ENCODE measurements around the gene ZRANB1.
"Not testable (repeated sequence)": the region's sequence is repeated elsewhere in the genome, so short reads cannot be mapped to it uniquely, and the experiment has no call there.

Gene ZRANB1

DNA sequence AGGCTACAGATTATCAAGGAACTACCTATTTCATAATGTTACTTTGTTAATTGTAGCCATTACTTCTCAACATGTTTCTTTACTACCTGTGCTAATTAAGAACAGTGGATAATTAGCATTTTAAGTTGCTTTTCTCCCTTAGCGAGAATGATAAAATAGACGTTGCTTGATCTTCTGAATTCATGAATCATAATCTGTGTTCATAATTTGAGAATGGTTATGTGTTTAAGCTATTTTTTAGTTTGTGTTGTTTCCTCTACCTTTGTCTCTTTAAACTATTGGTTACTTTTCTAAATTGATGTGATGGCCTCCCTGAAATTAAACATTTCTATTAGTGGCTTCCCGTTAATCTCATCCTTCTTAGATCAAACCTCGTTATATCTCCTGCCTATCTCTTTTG lies at the start of gene ZRANB1:
TSS of gene ZRANB1 (plus strand) at position 301 of the 400 bp plus-strand sequence. CDS start 371 bp downstream, outside the sequence.
- DNase-seq (ENCODE audit: low read depth in 2 of 2): no peak

DNA sequence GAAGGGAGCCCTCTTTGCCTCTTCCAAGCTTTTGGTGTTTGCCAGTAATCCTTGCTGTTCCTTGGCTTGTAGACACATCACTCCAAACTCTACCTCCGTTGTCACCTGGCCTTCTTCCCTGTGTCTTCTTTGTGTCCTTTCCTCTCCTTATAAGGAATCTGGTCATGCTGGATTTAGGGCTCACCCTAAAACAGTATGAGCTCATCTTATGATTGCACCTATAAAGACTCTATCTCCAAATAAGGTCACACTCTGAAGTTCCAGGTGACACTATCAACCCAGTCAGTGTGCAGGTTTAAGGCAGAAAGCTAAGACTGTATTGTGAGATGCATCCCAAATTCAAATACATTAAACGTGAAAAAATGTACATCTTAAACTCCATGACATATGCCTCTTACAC lies 49.0 kb upstream of the ZRANB1 start:
- DNase-seq (ENCODE audit: low read depth in 2 of 2): no peak

DNA sequence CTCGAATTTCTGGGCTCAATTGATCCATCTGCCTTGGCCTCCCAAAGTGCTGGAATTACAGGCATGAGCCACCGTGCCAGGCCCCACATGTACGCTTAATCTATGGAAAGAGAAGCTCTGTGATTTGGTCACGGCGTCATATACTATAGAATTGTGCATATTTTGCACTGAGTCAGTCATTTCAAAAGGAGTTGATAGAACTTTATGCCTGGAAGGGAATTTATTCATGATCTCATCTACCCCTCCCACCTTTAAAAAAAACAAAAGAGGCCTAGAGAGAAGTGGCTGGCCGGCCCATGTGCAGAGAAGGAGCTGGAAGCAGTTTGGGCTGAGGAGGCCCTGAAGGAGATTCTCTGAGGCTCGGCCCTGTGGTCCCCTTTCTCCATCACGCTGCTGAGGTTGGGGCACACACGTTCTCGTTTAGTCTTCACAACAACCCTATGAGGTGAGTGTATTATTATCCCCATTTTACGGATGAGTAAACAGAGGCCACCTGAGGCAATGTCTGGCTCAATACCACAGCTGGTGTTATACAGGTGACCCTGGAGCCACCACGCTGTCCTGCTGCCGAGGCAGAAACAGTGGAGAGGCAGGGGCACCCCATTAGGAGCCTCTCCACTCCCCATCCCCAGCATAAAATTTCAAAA lies 47.2 kb upstream of the ZRANB1 start:
- no peak for DNase-seq (ENCODE audit: low read depth in 2 of 2)

DNA sequence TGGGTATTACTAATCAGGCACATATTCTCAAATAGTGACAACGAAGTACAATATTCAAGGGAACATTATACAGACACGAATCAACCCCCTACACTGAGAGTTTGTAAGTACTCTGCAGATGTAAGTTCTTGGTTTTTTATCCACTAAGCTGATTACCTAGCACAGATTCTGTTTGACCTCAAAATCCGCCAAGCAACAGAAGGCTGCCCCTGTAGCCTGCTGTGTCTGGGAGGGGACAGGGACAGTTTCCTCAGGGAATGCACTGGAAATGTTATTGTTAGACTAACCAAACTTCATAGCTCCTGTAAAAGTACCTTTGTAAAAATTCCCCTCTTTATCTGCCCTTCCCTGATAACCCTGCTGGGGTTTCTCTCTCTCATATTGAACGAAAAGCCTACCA lies 45.2 kb upstream of the ZRANB1 start:
- DNase-seq (ENCODE audit: low read depth in 2 of 2): no peak

DNA sequence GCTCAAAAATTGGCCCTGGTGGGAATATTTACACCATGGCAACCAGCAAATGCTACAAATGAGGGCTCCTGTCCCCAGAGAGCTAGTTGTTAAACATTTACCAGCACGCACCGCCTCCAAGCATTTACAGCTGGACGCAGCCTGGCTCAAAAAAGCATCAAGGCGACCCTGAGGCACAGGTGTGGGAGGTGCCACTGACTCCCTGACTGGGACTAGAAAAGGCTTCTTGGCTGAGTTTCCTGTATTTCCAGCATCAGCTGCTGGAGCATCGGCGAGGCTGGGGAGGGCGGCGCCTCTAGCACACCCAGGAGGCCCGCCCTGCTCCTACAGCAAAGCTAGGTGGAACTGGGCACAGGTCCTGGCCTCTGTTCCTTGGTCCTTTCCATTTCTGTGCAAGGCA lies 43.5 kb upstream of the ZRANB1 start:
- no peak for DNase-seq (ENCODE audit: low read depth in 2 of 2)

DNA sequence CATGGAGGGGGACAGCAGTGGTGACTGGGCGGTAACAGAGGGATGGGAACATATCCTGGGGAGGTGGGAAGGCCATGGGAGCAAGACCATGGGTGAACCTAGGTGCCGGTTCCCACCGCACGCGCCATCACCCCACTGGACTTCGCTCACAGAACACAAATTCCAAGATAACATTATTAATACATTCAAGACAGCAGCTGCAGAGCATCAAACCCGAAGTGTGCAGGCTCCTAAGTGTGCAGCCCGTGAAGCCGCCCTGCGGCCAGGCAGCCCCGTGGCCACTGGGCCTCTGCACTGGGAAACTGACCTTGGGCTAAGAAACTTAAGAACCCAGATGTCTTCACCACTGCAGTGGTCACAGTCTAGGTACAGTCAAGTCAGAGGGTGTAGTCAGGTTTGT lies 42.8 kb upstream of the ZRANB1 start:
- no peak for DNase-seq (ENCODE audit: low read depth in 2 of 2)

DNA sequence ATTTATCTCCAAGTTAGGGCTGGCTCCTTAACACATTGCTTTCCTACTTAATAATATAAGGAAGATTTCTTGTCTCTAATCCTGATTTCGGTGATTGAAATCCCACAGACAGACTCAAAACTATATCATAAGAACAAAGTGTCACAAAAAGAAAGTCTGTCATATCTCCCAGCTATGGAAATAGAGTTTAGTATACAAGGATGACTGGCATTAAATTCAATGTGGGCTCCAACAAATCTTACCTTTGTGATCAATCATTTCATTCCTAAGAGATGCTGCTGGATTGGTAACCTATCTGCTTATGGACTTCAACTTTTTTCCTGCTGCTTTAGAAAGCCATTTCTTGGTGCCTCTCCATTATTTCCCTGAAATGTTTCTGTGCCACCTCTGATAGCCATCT lies 39.5 kb upstream of the ZRANB1 start:
- DNase-seq (ENCODE audit: low read depth in 2 of 2): no peak

DNA sequence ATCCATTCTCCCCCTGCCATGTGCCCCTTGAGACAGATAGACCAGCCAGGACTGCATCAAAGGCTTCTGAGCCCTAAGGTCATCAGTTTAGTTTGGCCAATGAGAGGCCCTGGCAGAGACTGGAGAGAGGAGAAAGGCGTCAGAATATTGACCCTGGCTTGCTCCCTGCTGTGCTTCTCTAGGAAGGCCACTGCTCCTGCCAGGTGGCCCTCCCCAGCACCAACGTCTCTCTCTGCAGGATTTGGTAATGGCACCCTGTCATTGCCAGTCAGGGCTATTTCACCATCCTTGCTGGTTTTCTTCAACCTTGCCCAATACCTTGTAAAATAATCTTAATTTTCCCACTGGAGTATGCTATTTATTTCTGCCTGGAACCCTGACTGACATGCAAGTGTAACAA lies 38.8 kb upstream of the ZRANB1 start:
- DNase-seq (ENCODE audit: low read depth in 2 of 2): no peak

DNA sequence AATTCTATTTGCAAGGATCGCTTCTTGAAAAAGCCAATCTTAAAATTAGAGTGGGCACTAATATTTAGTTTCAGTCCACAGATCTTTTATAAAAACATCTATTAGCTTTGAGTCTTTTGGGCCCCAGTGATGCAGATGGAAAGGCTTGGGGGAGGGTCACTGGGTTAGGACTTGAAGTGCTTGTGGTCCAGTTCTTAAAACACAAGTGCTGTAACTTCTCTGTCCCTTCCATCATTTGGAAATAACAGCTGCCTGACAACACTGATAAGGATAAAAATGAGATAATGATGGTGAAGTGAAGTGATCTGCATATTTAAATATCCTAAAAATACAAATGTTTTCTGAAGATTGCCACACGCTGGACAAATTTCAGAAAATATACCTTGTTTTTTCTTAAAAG lies 37.1 kb upstream of the ZRANB1 start:
- no peak for DNase-seq (ENCODE audit: low read depth in 2 of 2)

DNA sequence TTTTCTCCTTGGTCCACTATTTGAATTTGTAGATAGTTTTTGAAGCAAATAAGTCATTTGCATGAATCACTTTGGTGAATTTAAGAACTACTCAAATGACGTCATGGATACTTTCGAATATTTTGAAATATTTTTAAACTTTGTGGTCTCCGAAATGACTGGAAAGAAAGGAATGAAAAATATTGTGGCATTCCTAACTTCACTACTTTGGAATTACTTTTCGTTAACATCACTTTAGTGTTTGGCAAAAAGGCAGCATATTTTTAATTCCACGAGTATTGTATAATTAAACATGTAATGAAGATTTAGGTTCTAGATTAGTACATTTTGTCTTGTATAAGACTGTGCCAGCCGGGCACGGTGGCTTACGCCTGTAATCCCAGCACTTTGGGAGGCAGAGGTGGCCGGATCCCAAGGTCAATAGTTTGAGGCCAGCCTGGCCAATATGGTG lies 35.3 kb upstream of the ZRANB1 start:
- no peak for DNase-seq (ENCODE audit: low read depth in 2 of 2)

DNA sequence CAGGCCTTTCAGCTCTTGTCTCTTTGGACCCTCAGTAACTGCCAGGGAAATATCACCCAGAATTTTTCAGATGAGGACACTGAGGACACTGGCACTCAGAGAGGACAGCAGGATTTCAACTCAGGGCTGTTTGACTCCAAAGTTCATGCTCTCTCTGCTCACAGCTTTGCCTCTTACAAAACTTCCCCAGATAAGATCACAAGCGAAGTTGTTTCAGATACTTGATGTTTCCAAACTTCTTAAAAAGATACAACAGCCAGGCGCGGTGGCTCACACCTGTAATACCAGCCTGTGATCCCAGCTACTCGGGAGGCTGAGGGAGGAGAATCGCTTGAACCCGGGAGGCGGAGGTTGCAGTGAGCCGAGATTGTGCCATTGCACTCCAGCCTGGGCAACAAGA lies 32.4 kb upstream of the ZRANB1 start:
- no peak for DNase-seq (ENCODE audit: low read depth in 2 of 2)

DNA sequence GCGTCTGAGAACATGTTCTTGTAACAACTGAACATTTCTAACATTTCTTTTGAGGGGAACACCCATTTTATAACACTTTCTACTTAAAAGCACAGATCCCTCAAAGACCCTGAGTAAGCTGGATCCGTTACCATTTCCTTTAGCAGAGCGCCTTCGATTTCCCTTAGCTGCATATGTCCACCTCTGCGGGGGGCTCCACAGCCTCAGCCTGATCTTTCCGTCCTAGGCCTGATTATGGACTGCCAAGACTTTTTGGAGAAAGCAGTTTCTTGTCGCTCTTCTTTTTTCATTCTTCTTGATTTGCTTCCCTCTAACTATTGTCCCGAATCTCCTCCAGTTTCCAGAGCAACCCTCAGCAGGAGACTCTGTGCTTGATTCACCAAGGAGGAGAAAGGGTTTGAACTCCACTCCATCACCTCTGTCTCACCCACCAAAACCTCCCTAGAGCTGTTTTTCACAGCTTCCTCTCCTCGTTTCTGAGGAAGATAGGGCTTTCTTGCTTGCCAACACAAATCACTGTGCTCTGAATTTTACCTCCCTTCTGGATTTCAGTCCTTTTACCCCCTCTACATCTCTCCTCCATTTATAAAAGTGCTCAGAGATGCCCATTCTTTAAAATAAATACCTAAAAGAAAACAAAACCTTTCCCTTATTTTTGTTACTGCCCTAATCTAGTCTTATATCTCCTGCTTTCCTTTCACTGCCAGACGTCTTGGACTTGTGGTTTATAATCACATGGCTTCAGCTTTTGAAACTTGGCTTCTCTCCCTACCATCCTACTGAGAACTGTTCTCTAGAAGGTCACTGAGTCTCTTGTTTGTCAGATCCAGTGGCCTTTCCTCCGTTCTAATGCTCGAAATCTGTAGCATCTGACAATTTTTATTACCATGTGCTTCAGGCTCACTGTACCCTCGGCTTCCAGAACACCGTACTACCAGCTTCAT lies 30.5 kb upstream of the ZRANB1 start:
- DNase-seq (ENCODE audit: low read depth in 2 of 2): no peak

DNA sequence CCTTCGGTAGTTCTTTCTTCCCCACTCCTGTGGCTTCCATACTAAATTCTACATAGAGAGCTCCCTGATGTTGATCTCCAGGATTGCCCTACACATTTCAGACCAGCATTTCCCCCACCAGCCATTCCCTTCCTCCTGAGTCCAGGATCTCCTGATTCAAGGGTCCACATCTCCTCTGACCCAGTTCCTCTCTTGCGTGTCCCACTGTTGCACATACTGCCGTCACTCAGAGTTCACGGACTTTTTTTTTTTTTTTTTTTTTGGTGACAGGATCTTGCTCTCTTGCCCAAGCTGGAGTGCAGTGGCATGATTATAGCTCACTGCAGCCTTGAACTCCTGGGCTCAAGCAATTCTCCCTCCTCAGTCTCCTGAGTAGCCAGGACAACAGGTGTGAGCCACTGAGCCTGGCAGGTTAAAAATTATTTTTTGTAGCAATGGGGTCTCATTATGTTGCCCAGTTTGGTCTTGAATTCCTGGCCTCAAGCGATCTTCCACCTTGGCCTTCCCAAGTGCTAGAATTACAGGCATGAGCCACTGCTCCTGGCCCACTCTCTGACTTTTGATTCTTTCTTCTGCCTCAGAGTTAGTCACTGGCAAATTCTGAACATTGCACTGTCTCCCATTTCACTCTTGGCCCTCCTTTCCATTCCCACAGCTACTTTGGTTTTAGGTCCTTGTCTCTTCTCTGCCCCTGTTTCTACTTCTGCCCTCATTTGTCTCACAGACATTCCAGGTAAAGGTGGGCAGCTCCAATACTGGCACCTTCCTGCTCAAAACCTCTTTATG lies 29.6 kb upstream of the ZRANB1 start:
- no peak for DNase-seq (ENCODE audit: low read depth in 2 of 2)

DNA sequence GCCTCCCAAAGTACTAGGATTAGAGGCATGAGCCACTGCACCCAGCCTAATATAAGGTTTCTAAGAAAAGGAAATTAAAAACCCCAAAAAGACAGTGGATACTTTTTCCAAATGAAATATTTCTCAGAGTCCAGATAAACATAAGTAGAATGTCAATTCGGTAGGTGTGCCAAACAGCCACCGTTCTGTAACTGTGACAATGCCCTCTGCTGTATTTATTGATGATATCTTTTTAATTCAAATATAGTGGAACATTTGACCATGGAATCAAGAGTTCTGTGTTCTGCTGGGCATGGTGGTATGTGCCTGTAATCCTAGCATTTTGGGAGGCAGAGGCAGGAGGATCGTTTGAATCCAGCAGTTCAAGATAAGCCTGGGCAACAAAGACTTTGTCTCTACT lies 28.8 kb upstream of the ZRANB1 start:
- no peak for DNase-seq (ENCODE audit: low read depth in 2 of 2)

DNA sequence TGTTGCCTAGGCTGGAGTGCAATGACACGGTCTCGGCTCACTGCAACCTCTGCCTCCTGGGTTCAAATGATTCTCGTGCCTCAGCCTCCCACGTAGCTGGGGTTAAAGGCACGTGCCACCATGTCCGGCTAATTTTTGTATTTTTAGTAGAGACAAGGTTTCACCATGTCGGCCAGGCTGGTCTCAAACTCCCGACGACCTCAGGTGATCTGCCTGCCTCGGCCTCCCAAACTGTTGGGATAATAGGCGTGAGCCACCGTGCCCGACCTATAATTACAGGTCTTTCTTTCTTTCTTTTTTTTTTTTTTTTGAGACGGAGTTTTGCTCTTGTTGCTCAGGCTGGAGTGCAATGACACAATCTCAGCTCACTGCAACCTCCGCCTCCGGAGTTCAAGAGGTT lies 27.5 kb upstream of the ZRANB1 start:
- not testable (repeated sequence) for DNase-seq (ENCODE audit: low read depth in 2 of 2)

DNA sequence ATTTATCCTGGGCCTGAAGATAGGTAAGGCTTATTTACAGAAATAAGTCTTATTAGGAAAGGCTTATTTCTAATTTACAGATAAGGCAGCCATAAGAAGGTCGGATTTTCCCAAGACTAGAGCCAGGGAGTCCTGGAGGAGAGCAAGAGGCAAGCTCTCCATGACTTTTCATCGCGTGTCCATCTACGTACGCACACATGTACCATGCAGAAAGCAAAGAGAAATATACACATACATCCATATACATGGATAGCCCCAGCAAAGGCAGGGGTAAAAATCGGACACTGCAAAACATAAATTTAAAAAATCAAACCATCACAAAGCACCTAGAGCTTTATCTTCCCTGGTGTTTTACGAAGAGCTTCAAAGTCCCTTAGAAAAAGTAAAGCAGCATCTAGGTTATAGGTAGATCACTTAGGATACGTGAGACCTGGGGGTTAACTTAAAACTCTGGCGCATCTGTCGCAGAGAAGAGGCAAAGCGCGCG lies 25.8 kb upstream of the ZRANB1 start:
- no peak for DNase-seq (ENCODE audit: low read depth in 2 of 2)

DNA sequence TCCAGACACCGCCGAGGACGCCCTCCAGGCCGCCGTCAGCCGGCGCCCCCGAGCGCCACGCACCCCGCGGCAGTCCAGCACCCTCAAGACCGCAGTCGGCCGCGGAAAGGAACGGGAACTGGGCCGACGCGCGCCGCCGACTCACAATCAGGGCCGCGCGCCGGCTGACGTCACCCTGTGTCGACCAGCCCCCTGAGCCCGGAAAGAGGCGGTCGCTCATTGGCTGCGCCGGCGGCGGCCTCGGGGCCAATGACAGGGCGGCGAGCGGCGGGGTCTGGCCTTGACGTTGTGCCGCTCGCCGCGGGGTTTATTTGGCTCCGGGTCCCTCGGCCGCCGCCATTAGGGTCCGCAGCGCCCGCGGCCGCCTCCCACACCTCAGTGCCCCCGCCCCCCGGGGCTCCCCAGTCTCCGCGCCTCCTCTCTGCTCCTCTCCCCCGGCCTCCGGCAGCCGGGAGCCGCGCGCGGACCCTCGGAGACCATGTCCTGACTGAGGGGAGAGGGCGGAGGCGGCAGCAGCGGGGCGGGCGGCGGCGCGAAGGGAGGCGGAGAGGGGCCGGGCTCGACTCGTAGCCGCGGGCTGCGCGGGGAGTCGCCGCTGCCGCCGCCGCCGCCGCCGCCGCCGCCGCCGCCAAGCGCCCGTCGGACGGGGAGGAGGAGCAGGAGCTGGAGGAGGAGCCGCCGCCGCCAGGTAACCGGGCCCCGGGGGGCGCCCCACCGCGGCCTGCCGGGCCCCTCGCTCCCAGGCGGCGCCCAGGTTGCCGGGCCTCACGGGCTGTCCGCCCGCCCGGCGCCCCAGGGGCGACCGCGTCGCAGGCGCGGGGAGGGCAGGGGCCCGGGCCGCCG lies 25.1 kb upstream of the ZRANB1 start:
- DNase-seq (ENCODE audit: low read depth in 2 of 2): peak; percentile 96 to 98

DNA sequence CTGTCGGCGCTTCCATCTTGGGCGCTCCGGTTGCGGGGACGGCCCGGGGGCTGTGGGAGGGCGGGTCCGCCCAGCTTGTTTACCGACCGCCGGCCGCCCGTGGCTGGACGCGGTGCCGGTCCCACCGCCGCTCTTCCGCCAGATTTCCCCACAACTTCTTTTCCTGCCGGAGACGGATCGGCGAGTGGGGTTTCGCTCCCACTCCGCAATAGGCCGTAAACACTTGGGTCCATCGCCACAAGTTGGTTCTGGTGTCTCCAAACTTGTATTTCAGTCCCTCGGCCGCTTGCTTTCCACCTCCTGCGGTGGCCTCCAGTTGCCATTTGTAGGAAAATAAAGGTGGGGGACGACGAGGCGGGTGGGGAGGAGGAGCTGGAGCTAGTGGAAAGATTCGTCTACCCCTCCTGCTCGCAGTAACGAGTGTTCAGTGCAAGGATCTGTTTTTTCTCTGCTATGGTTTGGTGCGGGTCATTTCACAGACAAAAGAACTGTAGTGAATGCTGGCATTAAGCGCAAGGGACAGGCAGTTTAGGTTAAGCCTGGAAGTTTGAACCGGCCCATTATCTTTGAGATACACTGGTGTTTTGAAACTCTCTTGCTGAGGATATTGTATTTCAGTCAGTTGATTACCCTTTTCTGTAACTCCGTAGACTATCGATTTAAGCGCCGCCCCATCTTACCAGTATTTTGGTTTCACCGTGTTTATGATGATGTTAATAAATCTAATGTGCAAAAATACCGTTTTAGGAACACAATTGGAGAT lies 24.3 kb upstream of the ZRANB1 start:
- no peak for DNase-seq (ENCODE audit: low read depth in 2 of 2)

DNA sequence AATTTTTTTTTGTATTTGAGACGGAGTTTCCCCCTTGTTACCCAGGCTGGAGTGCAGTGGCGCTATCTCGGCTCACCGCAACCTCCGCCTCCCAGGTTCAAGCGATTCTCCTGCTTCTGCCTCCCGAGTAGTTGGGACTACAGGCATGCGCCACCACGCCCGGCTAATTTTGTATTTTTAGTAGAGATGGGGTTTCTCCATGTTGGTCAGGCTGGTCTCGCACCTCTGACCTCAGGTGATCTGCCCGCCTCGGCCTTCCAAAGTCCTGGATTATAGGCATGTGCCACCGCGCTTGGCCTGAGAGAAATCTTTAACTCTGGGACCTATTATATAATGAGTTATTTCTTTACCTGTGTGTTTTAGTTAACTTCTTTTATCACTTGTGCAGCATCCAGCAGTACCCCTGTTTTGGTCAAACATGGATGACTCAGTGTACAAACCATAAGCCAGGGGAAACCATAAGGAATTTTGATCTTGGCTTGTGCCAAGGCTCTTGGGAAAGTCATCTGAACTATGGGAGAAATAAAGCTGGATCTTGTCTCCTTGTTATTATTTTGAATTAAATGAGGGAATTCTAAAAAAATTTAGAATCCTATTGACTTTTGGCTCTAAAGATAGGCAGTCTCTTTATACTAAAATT lies 23.6 kb upstream of the ZRANB1 start:
- no peak for DNase-seq (ENCODE audit: low read depth in 2 of 2)

DNA sequence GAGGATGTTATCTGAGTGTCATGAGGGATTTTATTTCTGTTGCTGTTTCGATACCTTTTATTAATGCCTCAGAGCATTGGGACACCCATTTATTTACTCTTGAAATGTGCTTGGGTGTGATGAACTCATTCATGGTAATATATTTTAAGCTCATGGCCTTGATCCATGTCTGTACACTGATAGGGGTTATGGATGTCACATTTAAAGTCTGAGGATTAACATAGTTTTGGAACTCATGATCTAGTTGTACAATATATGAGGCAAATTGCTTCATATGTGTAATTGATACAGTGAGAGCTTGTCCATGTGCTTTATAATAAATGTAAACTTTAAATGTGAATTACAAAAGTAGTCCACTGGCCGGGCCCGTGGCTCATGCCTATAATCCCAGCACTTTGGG lies 23.0 kb upstream of the ZRANB1 start:
- no peak for DNase-seq (ENCODE audit: low read depth in 2 of 2)

Measured in stimulated activated CD8-positive, alpha-beta memory T cell treated with anti-CD3 and anti-CD28 coated beads, Interleukin-2, amount 100 ng/mL, for 48 hours (primary cell).